CD4-positive, alpha-beta memory T cell (primary cell): ENCODE measurements around the gene ITCH. TPM values are rescaled to one million over a fixed set of nuclear protein-coding genes. Genes with fewer than 3 reads are reported as not detected.
"Not testable (repeated sequence)": the region's sequence is repeated elsewhere in the genome, so short reads cannot be mapped to it uniquely, and the experiment has no call there.

ENCODE experiments used
- CTCF ChIA-PET: fragments of 350-600 bp; sonication (Branson Sonifier 250); formaldehyde crosslinking; loops from one replicate; lab custom pipeline; 2021; ENCODE audit warnings: inconsistent platforms; ENCODE audit not compliant: partially characterized antibody; lab: Charles Lee
- POLR2A ChIA-PET: fragments of 350-600 bp; sonication (Branson Sonifier 250); formaldehyde crosslinking; loops from one replicate; lab custom pipeline; 2021; ENCODE audit not compliant: partially characterized antibody; lab: Charles Lee
- DNase-seq, 5 donors: peaks; one replicate each; pipeline versions ENCODE4 v3.0.0 to v3.0.0-alpha.2; 2020 to 2022; ENCODE audit warnings: mixed read lengths in 1 of 5
- H3K27ac ChIP-seq: one replicate; pipeline ENCODE4 v1.7.0; 2013; ENCODE audit warnings: low read depth, low read length
- H3K27me3 ChIP-seq: 2 replicates; pipeline ENCODE4 v1.7.0; 2013; ENCODE audit warnings: mild to moderate bottlenecking, low read length, moderate library complexity; ENCODE audit not compliant: insufficient read depth
- H3K36me3 ChIP-seq: 2 replicates; pipeline ENCODE4 v1.7.0; 2013; ENCODE audit warnings: mild to moderate bottlenecking, low read length, moderate library complexity; ENCODE audit not compliant: insufficient read depth
- H3K4me1 ChIP-seq: 2 replicates; pipeline ENCODE4 v1.7.0; 2013; ENCODE audit warnings: mild to moderate bottlenecking, low read length, moderate library complexity; ENCODE audit not compliant: insufficient read depth
- H3K4me3 ChIP-seq, 2 donors: one replicate each; pipeline ENCODE4 v1.7.0; 2013; ENCODE audit warnings: low read length in 2 of 2, mild to moderate bottlenecking in 1 of 2
- H3K9me3 ChIP-seq, 2 donors: one replicate each; pipeline ENCODE4 v1.7.0; 2013; ENCODE audit warnings: low read length in 2 of 2, control low read depth in 1 of 2; ENCODE audit not compliant: control insufficient read depth in 1 of 2
- H3K27ac Mint-ChIP-seq, 7 donors: one replicate each; pipeline ENCODE4 v1.8.0; 2020 to 2021; ENCODE audit warnings: mixed read lengths in 7 of 7, mild to moderate bottlenecking in 6 of 7, inconsistent platforms in 3 of 7, moderate library complexity in 3 of 7
- H3K27me3 Mint-ChIP-seq, 2 donors: one replicate each; pipeline ENCODE4 v1.8.0; 2020 to 2021; ENCODE audit warnings: mixed read lengths in 2 of 2
- H3K36me3 Mint-ChIP-seq, 2 donors: one replicate each; pipeline ENCODE4 v1.8.0; 2020 to 2021; ENCODE audit warnings: mixed read lengths in 2 of 2, inconsistent platforms in 1 of 2, mild to moderate bottlenecking in 1 of 2
- H3K4me1 Mint-ChIP-seq, 4 donors: one replicate each; pipeline ENCODE4 v1.8.0; 2020 to 2021; ENCODE audit warnings: mixed read lengths in 4 of 4, mild to moderate bottlenecking in 1 of 4
- H3K4me3 Mint-ChIP-seq, 8 donors: one replicate each; pipeline ENCODE4 v1.8.0; 2020 to 2021; ENCODE audit warnings: mixed read lengths in 8 of 8, mild to moderate bottlenecking in 7 of 8, moderate library complexity in 6 of 8, inconsistent platforms in 3 of 8
- H3K9me3 Mint-ChIP-seq, 8 donors: one replicate each; pipeline ENCODE4 v1.8.0; 2020 to 2021; ENCODE audit warnings: mixed read lengths in 8 of 8, mild to moderate bottlenecking in 5 of 8, inconsistent platforms in 3 of 8, moderate library complexity in 1 of 8
- intact Hi-C: fragments of 100-400 bp; cut with micrococcal nuclease; formaldehyde crosslinking; loops from one replicate; pipeline ENCODE4 v1.15.1; 2023
- polyA plus RNA-seq, 2 donors: library from polyadenylated mRNA; unstranded; fragments of 300-500 nt; fragmentation: Illumina TruSeq; gene quantifications; one replicate each; pipeline ENCODE4 v1.2.3, GENCODE V29; 2021
- total RNA-seq, 2 experiments: library from RNA; stranded (reverse); gene quantifications; one replicate each; pipeline ENCODE4 v1.2.3, GENCODE V29; 2021

The ITCH gene
- total and polyA plus RNA-seq, 4 experiments from 2014 or later, result 9.7 to 68.9 (median 42.2) TPM

- Histone ChIP-seq H3K36me3 (no peaks in the 10 kb centered on the region), H3K4me1 (peaks cover 46% of the 10 kb centered on the region), H3K27me3 (no peaks in the 10 kb centered on the region), H3K27ac (peak within 1 kb of the TSS; percentile 89), H3K4me3 (peak within 1 kb of the TSS; percentile 91 to 99), H3K9me3 (no peaks in the 10 kb centered on the region)
- peaks cover 29 to 91% (median 52%) of the 10 kb centered on the region in 4 donors for H3K4me1 Mint-ChIP-seq
- H3K27ac Mint-ChIP-seq, result peak within 1 kb of the TSS; percentile 96 to 99 (median 98)
- intact Hi-C loops, result loop anchor here (5.0 kb wide), 1 partner anchor 959 kb away; no protein-coding TSS in a partner anchor
- peaks cover 0 to 32% of the 10 kb centered on the region in 2 donors for H3K36me3 Mint-ChIP-seq
- ChIA-PET POLR2A (interaction anchor here (0.6 to 4.1 kb wide), 24 partner anchors 9 to 1438 kb away, joined by 3 to 21 read pairs (median 4); partner anchors contain the start of genes AHCY, EIF6, ITCH and MAP1LC3A), CTCF (interaction anchor here (0.9 to 4.6 kb wide), 8 partner anchors 11 to 253 kb away, joined by 3 to 48 read pairs (median 5); partner anchors contain the start of genes AHCY and ITCH)
- peak; percentile 92 to 96 (median 93) for DNase-seq
- H3K27me3 Mint-ChIP-seq, result no peaks in the 10 kb centered on the region
- H3K4me3 Mint-ChIP-seq, result peak within 1 kb of the TSS; percentile 93 to 100 (median 98)
- peaks cover 0 to 5% (median 0%) of the 10 kb centered on the region in 8 donors for H3K9me3 Mint-ChIP-seq
These were observed 153.4 kb downstream of the ITCH start, which contains the start of gene DYNLRB1 for GRCh38 chr20:34516247-34517113. DYNLRB1 (plus strand) TSS chr20:34516422; CDS start chr20:34516459, 37 bp downstream.

DNA sequence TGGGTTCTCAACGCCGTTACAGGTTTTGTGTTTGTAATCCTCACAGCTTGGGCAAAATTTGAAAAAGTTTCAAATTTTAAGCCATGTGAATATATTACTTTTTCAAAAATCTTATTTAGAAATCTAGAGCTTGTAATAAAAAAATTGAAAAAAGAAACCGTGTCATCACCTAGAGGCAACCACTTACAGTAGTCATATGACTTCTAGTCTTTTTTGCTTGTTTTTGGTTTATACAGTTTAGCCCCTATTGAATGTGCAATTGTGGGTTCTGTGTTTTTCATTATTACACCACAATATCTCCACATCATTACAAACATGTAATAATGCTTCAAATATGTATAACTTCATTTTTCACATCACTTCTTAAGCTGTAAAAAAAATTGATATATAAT, 154.0 kb downstream of the ITCH start:
- intact Hi-C loops, result loop anchor here (5.0 kb wide), 1 partner anchor 960 kb away; no protein-coding TSS in a partner anchor
- Mint-ChIP-seq H3K4me3 (peak overlapping the region; percentile 93 to 100 (median 98)), H3K27ac (peak overlapping the region; percentile 96 to 99 (median 98)), H3K4me1 (peaks cover 35 to 95% (median 56%) of the 10 kb centered on the region in 4 donors), H3K27me3 (no peaks in the 10 kb centered on the region), H3K36me3 (peaks cover 2 to 34% of the 10 kb centered on the region in 2 donors), H3K9me3 (peaks cover 0 to 5% (median 0%) of the 10 kb centered on the region in 8 donors)
- H3K27ac ChIP-seq, result peak overlapping the region; percentile 89
- DNase-seq, result no peak
- H3K4me1 ChIP-seq, result peaks cover 53% of the 10 kb centered on the region
- ChIA-PET CTCF (interaction anchor here (0.9 to 4.6 kb wide), 6 partner anchors 10 to 204 kb away, joined by 3 to 48 read pairs (median 10); no protein-coding TSS in a partner anchor), POLR2A (interaction anchor here (0.8 to 4.1 kb wide), 12 partner anchors 9 to 524 kb away, joined by 3 to 21 read pairs (median 4); partner anchors contain the start of genes AHCY, ITCH, MAP1LC3A and PIGU)
- peak overlapping the region; percentile 91 to 99 for H3K4me3 ChIP-seq
- H3K27me3 ChIP-seq, result no peaks in the 10 kb centered on the region
- H3K36me3 ChIP-seq, result no peaks in the 10 kb centered on the region
- H3K9me3 ChIP-seq, result no peaks in the 10 kb centered on the region

DNA sequence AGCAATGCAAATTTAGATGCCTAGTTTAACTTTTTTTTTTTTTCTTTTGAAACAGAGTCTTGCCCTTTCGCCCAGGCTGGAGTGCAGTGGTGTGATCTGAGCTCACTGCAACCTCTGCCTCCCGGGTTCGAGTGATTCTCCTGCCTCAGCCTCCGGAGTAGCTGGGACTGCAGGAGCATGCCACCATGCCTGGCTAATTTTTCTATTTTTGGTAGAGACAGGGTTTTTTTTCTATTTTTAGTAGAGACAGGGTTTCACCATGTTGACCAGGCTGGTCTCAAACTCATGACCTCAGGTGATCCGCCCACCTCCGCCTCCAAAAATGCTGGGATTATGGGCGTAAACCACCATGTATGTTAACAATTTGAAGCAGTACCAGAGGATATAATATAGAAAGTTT, 155.8 kb downstream of the ITCH start:
- H3K9me3 ChIP-seq, H3K27me3 ChIP-seq, H3K27ac ChIP-seq, H3K4me3 ChIP-seq, H3K36me3 ChIP-seq, H3K27me3 Mint-ChIP-seq, DNase-seq, H3K9me3 Mint-ChIP-seq, POLR2A ChIA-PET: not testable (repeated sequence)
- intact Hi-C loops, result loop anchor here (5.0 kb wide), 1 partner anchor 962 kb away; no protein-coding TSS in a partner anchor
- H3K4me3 Mint-ChIP-seq, result peak overlapping the region in 4 of 8 donors; percentile 48 to 70 (median 56)
- peaks cover 41 to 92% (median 55%) of the 10 kb centered on the region in 4 donors for H3K4me1 Mint-ChIP-seq
- peaks cover 62% of the 10 kb centered on the region for H3K4me1 ChIP-seq
- H3K36me3 Mint-ChIP-seq, result peaks cover 3 to 42% of the 10 kb centered on the region in 2 donors
- CTCF ChIA-PET, result interaction anchor here (0.7 kb wide), 2 partner anchors 208 to 251 kb away, joined by 3 read pairs; no protein-coding TSS in a partner anchor
- H3K27ac Mint-ChIP-seq, result peak overlapping the region in 2 of 7 donors; percentile 75 to 99

GRCh38 chr20:34519841-34520240, 156.8 kb downstream of the ITCH start:
- H3K27me3 ChIP-seq, H3K4me3 ChIP-seq, H3K27ac ChIP-seq, H3K9me3 Mint-ChIP-seq, DNase-seq, H3K36me3 ChIP-seq, POLR2A ChIA-PET, CTCF ChIA-PET, H3K9me3 ChIP-seq, H3K27me3 Mint-ChIP-seq: not testable (repeated sequence)
- intact Hi-C loops, result loop anchor here (5.0 kb wide), 1 partner anchor 963 kb away; no protein-coding TSS in a partner anchor
- peak overlapping the region in 1 of 8 donors; percentile 58 for H3K4me3 Mint-ChIP-seq
- peaks cover 3 to 50% of the 10 kb centered on the region in 2 donors for H3K36me3 Mint-ChIP-seq
- H3K4me1 ChIP-seq, result peaks cover 56% of the 10 kb centered on the region
- H3K27ac Mint-ChIP-seq, result peak overlapping the region in 1 of 7 donors; percentile 81
- H3K4me1 Mint-ChIP-seq, result peaks cover 39 to 88% (median 54%) of the 10 kb centered on the region in 4 donors

DNA sequence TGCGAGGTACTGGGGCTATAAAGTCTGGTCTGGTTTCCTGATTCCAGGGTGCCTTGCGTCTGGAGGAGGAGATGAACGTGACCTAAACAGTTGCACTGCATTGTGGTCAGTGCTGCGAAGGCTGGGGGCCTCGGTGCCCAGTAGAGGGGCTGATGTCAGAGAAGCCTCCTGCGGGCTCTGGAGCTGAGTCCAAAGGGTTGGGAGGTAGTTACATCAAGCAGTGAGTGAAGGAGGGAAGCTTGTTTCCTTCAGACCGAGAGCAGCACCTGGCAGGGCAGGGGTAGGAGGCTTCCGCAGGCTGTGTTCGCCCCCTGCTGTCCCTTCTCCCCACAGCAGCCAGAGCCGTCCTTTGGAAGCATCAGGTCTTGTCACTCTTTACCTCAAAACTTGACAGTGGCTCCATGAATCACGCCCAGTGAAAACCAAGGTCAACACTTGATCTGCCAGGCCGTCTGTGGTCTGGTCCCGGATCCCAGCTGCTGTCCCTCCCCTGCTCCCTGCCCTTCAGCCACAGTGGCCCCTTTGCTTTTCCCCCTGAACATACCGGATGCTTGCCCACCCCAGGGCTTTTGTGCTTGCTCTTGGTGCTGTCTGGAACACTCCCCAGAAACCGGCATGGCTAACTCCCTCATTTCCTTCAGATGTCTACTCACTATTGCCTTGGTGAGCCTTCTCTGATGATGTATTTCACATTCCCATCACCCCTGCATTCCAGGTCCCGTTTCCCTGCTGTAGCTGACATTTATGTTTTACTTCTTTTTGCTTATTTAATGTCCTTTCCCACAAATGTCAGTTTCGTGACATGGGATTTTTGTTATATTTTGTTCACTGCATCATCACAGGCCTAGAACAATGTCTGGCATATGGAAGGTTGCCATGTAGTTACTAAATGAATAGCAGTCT, 160.1 kb downstream of the ITCH start:
- no peak overlapping the region for H3K4me3 ChIP-seq
- H3K27ac Mint-ChIP-seq, result peak overlapping the region in 6 of 7 donors; percentile 29 to 77 (median 66)
- peak overlapping the region in 2 of 8 donors; percentile 7 to 55 for H3K4me3 Mint-ChIP-seq
- peaks cover 41% of the 10 kb centered on the region for H3K4me1 ChIP-seq
- no peaks in the 10 kb centered on the region for H3K9me3 ChIP-seq
- H3K27me3 ChIP-seq, result no peaks in the 10 kb centered on the region
- ChIA-PET POLR2A (interaction anchor here (0.8 to 1.6 kb wide), 2 partner anchors 8 to 10 kb away, joined by 3 read pairs; no protein-coding TSS in a partner anchor), CTCF (interaction anchor here (0.6 to 2.8 kb wide), 4 partner anchors 11 to 211 kb away, joined by 3 to 25 read pairs (median 4); no protein-coding TSS in a partner anchor)
- no peaks in the 10 kb centered on the region for H3K27me3 Mint-ChIP-seq
- no peaks in the 10 kb centered on the region for H3K9me3 Mint-ChIP-seq
- H3K27ac ChIP-seq, result no peak overlapping the region
- intact Hi-C loops, result loop anchor here (1.0 kb wide), 1 partner anchor 211 kb away; no protein-coding TSS in a partner anchor
- peak in 4 of 5 donors; percentile 31 to 40 (median 33) for DNase-seq
- peaks cover 27 to 57% of the 10 kb centered on the region in 2 donors for H3K36me3 Mint-ChIP-seq
- peaks cover 22% of the 10 kb centered on the region for H3K36me3 ChIP-seq
- H3K4me1 Mint-ChIP-seq, result peaks cover 34 to 65% (median 47%) of the 10 kb centered on the region in 4 donors

- H3K27me3 Mint-ChIP-seq, result no peaks in the 10 kb centered on the region
- H3K36me3 Mint-ChIP-seq, result peaks cover 33 to 66% of the 10 kb centered on the region in 2 donors
- H3K27ac Mint-ChIP-seq, result peak overlapping the region in 2 of 7 donors; percentile 27 to 59
- no peaks in the 10 kb centered on the region for H3K9me3 Mint-ChIP-seq
- DNase-seq, result no peak
- Histone ChIP-seq H3K36me3 (peaks cover 30% of the 10 kb centered on the region), H3K27me3 (no peaks in the 10 kb centered on the region), H3K27ac (no peak overlapping the region), H3K4me1 (peaks cover 30% of the 10 kb centered on the region), H3K4me3 (no peak overlapping the region), H3K9me3 (no peaks in the 10 kb centered on the region)
- ChIA-PET CTCF (interaction anchor here (0.7 to 2.8 kb wide), 2 partner anchors 30 to 213 kb away, joined by 3 to 25 read pairs; no protein-coding TSS in a partner anchor), POLR2A (no interaction called here)
- H3K4me1 Mint-ChIP-seq, result peaks cover 32 to 53% (median 39%) of the 10 kb centered on the region in 4 donors
- intact Hi-C loops, result no loop called here
- H3K4me3 Mint-ChIP-seq, result peak overlapping the region in 1 of 8 donors; percentile 39
These were observed 161.4 kb downstream of the ITCH start for GRCh38 chr20:34524426-34524825.
